ENCODE measurements around the gene INHA.

The INHA gene

GRCh38 chr2:219572237-219573001 lies at the start of gene INHA:
TSS of gene INHA (plus strand) at chr2:219572310. CDS start at chr2:219572375, 65 bp downstream.
- no peak for DNase-seq (ENCODE audit: low spot score)

- DNase-seq (ENCODE audit: low spot score), result no peak
These were observed 49.0 kb upstream of the INHA start for GRCh38 chr2:219523031-219523671.

GRCh38 chr2:219524817-219525216 lies 47.3 kb upstream of the INHA start:
- no peak for DNase-seq (ENCODE audit: low spot score)

- no peak for DNase-seq (ENCODE audit: low spot score)
These were observed 46.4 kb upstream of the INHA start for GRCh38 chr2:219525533-219526232.

GRCh38 chr2:219526320-219527075 lies 45.6 kb upstream of the INHA start:
- DNase-seq (ENCODE audit: low spot score), result no peak

- DNase-seq (ENCODE audit: low spot score), result no peak
These were observed 45.1 kb upstream of the INHA start for GRCh38 chr2:219527076-219527394.

- no peak for DNase-seq (ENCODE audit: low spot score)
These were observed 44.6 kb upstream of the INHA start for GRCh38 chr2:219527472-219527871.

- DNase-seq (ENCODE audit: low spot score), result peak; percentile 95
These were observed 41.8 kb upstream of the INHA start for GRCh38 chr2:219530048-219530963.

- no peak for DNase-seq (ENCODE audit: low spot score)
These were observed 40.3 kb upstream of the INHA start for GRCh38 chr2:219531639-219532377.

GRCh38 chr2:219532378-219532649 lies 39.8 kb upstream of the INHA start:
- DNase-seq (ENCODE audit: low spot score), result no peak

GRCh38 chr2:219533930-219534661 lies 38.0 kb upstream of the INHA start:
- DNase-seq (ENCODE audit: low spot score), result no peak

- no peak for DNase-seq (ENCODE audit: low spot score)
These were observed 35.7 kb upstream of the INHA start for GRCh38 chr2:219536425-219536824.

- no peak for DNase-seq (ENCODE audit: low spot score)
These were observed 35.1 kb upstream of the INHA start for GRCh38 chr2:219536967-219537366.

GRCh38 chr2:219537657-219538488 lies 34.2 kb upstream of the INHA start:
- DNase-seq (ENCODE audit: low spot score), result no peak

GRCh38 chr2:219538504-219538951 lies 33.6 kb upstream of the INHA start:
- DNase-seq (ENCODE audit: low spot score), result no peak

GRCh38 chr2:219538956-219539788 lies 32.9 kb upstream of the INHA start:
- no peak for DNase-seq (ENCODE audit: low spot score)

GRCh38 chr2:219539926-219540678 lies 32.0 kb upstream of the INHA start:
- DNase-seq (ENCODE audit: low spot score), result no peak

Data from AG08395 (cell line).